ENCODE data around the gene SRRM3.
"Not testable (repeated sequence)": the region's sequence is repeated elsewhere in the genome, so short reads cannot be mapped to it uniquely, and the experiment has no call there.

SRRM3 gene

GRCh38 chr7:76262683-76263402, 61.1 kb downstream of the SRRM3 start:
- no peak for DNase-seq (ENCODE audit: low read depth)

GRCh38 chr7:76265299-76265698, 63.6 kb downstream of the SRRM3 start:
- no peak for DNase-seq (ENCODE audit: low read depth)

GRCh38 chr7:76267107-76267893, 65.6 kb downstream of the SRRM3 start:
- DNase-seq (ENCODE audit: low read depth) = no peak

- DNase-seq (ENCODE audit: low read depth) = no peak
Measured at GRCh38 chr7:76267894-76268183, 66.1 kb downstream of the SRRM3 start.

GRCh38 chr7:76268376-76268775, 66.7 kb downstream of the SRRM3 start:
- no peak for DNase-seq (ENCODE audit: low read depth)

- DNase-seq (ENCODE audit: low read depth) = no peak
Measured at GRCh38 chr7:76269895-76270294, 68.2 kb downstream of the SRRM3 start.

- not testable (repeated sequence) for DNase-seq (ENCODE audit: low read depth)
Measured at GRCh38 chr7:76271384-76271783, 69.7 kb downstream of the SRRM3 start.

- no peak for DNase-seq (ENCODE audit: low read depth)
Measured at GRCh38 chr7:76272142-76272541, 70.4 kb downstream of the SRRM3 start.

- no peak for DNase-seq (ENCODE audit: low read depth)
Measured at GRCh38 chr7:76272851-76273497, 71.3 kb downstream of the SRRM3 start.

- no peak for DNase-seq (ENCODE audit: low read depth)
Measured at GRCh38 chr7:76273503-76273902, 71.8 kb downstream of the SRRM3 start.

GRCh38 chr7:76278540-76278939, 76.8 kb downstream of the SRRM3 start:
- DNase-seq (ENCODE audit: low read depth) = no peak

GRCh38 chr7:76280408-76280807, 78.7 kb downstream of the SRRM3 start:
- no peak for DNase-seq (ENCODE audit: low read depth)

GRCh38 chr7:76281006-76281705, 79.5 kb downstream of the SRRM3 start:
- no peak for DNase-seq (ENCODE audit: low read depth)

GRCh38 chr7:76281706-76282343, 80.1 kb downstream of the SRRM3 start:
- no peak for DNase-seq (ENCODE audit: low read depth)

- DNase-seq (ENCODE audit: low read depth) = no peak
Measured at GRCh38 chr7:76282344-76283253, 80.9 kb downstream of the SRRM3 start.

GRCh38 chr7:76283254-76284159, 81.8 kb downstream of the SRRM3 start:
- no peak for DNase-seq (ENCODE audit: low read depth)

GRCh38 chr7:76285604-76286374, 84.1 kb downstream of the SRRM3 start:
- no peak for DNase-seq (ENCODE audit: low read depth)

- DNase-seq (ENCODE audit: low read depth) = no peak
Measured at GRCh38 chr7:76286842-76287403, 85.2 kb downstream of the SRRM3 start.

- not testable (repeated sequence) for DNase-seq (ENCODE audit: low read depth)
Measured at GRCh38 chr7:76290847-76291350, 89.2 kb downstream of the SRRM3 start.

Data from stimulated activated CD8-positive, alpha-beta memory T cell treated with anti-CD3 and anti-CD28 coated beads, Interleukin-7, amount 100 ng/mL, for 24 hours (primary cell).